ENCODE measurements around the gene EI24.
A peak's percentile ranks its signal among the peaks of the same experiment; 100 is the strongest.
"Not testable (repeated sequence)": the region's sequence is repeated elsewhere in the genome, so short reads cannot be mapped to it uniquely, and the experiment has no call there.

The EI24 gene

DNA sequence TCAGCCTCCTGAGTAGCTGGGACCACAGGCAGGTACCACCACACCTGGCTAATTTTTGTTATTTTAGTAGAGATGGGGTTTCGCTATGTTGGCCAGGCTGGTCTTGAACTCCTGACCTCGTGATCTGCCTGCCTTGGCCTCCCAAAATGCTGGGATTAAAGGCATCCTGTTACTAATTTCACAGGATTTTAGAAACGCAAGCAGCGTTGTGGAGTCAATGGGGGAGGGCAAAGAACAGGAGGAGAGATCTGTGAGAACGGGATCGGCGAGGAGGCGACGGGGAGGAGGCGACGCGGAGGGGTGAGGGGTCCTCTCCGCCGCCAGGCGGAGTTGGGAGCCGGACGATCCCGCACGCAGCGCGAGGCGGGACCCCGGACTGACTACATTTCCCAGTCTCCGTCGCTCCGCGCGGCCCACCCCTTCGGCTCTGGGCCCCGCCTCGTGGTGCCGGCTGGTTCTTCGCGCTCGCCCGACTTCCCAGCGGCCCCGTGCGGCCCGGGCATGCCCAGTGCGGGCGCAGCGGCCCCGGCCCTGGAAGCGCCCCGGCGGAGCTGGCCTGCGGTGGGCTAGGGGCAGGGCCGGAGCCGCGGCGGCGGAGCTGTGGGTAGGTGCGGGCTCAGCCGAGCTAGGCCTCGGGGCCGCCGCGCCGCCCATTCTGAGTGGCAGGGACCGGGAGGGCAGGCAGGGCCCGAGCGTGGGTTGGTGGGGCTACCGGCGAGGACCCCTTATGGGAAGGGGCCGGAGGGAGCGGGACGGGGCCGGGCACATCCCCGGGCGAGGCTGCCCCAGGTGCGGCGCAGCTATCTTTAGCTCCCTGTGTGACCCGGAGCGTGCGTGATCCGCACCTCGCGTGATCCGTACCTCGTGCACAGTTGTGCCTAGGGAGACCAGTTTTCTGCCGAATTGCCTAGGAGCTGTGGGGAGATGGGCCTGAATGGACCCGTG lies at the start of gene EI24:
Gene EI24 (plus strand): TSS at position 508 of the 945 bp plus-strand sequence. CDS start 3,051 bp downstream, outside the sequence.
- peak within 1 kb of the TSS; percentile 96 for H3K27ac Mint-ChIP-seq
- peaks cover 8% of the 10 kb centered on the region for H3K36me3 Mint-ChIP-seq
- no peaks in the 10 kb centered on the region for H3K9me3 Mint-ChIP-seq
- peaks cover 25% of the 10 kb centered on the region for H3K4me1 Mint-ChIP-seq
- peak within 1 kb of the TSS; percentile 95 for H3K4me3 Mint-ChIP-seq
- no peaks in the 10 kb centered on the region for H3K27me3 Mint-ChIP-seq

DNA sequence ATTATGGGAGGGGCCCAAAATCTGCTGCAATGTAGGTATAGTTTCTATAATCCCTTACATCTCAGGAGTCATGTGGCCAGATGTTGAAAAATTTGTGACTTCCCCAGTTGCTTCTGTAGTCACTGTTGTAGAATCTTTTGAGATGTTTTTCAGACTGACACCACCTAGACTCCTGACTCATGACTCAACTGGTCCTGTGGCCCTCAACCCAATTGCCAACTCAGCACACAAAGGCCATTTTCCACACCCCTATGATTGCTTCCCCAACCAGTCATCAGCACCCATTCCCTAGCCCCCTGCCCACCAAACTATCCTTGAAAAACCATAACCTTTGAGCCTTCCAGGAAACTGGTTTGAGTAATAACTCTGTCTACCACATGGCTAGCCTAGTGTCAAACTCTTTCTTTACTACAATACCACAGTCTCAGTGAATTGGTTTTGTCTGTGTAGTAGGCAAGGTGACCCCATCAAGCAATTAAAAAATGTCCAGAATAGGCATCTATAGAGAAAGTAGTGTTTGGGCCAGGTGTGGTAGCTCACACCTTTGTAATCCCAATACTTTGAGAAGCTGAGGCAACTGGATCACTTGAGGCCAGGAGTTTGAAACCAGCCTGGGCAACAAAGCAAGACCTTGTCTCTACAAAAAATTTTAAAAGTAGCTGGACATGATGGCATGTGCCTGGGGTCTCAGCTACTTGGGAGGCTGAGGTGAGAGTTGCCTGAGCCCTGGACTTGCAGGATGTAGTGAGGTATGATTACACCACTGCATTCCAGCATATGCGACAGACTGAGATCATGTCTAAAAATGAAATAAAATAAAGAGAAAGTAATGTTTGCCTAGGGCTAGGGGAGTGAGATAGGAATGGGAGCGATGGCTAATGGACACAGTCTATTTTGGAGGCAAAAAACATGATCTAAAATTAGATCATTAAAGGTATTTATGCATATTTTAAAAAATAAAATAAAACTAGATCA lies 49.1 kb upstream of the EI24 start:
- Mint-ChIP-seq H3K27me3 (no peaks in the 10 kb centered on the region), H3K4me3 (no peak overlapping the region), H3K9me3 (peaks cover under 1% of the 10 kb centered on the region), H3K27ac (no peak overlapping the region), H3K36me3 (peaks cover 1% of the 10 kb centered on the region), H3K4me1 (peaks cover 18% of the 10 kb centered on the region)

DNA sequence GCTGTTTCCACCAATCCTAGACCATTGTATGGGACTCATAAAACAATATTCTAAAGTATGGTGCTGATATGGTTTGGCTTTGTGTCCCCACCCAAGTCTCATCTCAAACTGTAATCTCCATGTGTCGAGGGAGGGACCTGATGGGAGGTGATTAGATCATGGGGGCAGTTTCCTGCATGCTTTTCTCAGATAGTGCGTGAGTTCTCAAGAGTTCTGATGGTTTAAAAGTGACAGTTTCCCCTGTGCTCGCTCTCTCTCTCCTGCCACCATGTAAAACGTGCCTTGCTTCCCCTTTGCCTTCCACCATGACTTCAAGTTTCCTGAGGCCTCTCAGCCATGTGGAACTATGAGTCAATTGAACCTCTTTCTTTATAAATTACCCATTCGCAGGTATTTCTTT lies 44.0 kb upstream of the EI24 start:
- H3K4me3 Mint-ChIP-seq, result no peak overlapping the region
- no peaks in the 10 kb centered on the region for H3K4me1 Mint-ChIP-seq
- H3K9me3 Mint-ChIP-seq, result peaks cover 5% of the 10 kb centered on the region
- H3K27ac Mint-ChIP-seq, result no peak overlapping the region
- peaks cover 2% of the 10 kb centered on the region for H3K36me3 Mint-ChIP-seq
- H3K27me3 Mint-ChIP-seq, result no peaks in the 10 kb centered on the region

DNA sequence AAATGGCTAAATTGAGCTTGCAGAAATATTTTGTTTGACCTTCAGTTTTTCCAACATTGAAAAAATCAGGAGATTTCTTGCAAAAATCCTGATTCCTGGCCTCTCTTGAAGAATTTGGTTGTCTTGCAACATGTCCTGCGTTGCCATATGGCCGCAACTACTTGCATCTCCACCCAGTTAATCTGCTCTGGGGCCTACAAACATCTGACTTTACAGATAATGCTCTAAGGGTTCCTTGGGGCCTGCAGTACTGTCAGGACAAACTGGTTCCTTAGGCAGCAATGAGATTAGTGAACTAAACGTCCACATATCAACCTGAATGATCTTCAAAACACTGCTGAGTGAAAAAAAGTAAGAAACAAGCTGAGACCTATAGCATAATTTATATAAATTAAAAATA lies 36.6 kb upstream of the EI24 start:
- no peaks in the 10 kb centered on the region for H3K4me1 Mint-ChIP-seq
- H3K27me3 Mint-ChIP-seq, result peaks cover 4% of the 10 kb centered on the region
- no peak overlapping the region for H3K4me3 Mint-ChIP-seq
- H3K27ac Mint-ChIP-seq, result no peak overlapping the region
- H3K9me3 Mint-ChIP-seq, result no peaks in the 10 kb centered on the region
- H3K36me3 Mint-ChIP-seq, result no peaks in the 10 kb centered on the region

DNA sequence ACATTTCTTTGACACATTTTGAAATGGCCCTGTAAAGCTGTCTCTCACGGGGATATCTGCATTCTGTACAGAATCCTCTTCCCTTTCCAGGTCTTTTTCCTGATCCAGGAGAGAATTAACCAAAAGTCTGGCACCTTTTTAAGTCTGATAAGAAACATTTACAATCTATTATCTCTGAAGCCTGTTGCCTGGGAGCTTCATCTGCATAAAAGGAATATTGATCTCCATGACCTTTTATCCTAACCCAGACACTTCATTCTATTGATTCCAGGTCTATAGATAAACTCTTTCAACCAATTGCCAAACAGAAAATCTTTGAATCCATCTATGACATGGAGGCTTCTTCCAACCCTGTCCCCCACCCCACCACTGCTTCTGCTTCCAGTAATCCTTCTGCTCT lies 33.7 kb upstream of the EI24 start:
- H3K27me3 Mint-ChIP-seq, result peaks cover 4% of the 10 kb centered on the region
- H3K27ac Mint-ChIP-seq, result no peak overlapping the region
- H3K4me3 Mint-ChIP-seq, result no peak overlapping the region
- no peaks in the 10 kb centered on the region for H3K36me3 Mint-ChIP-seq
- H3K4me1 Mint-ChIP-seq, result no peaks in the 10 kb centered on the region
- no peaks in the 10 kb centered on the region for H3K9me3 Mint-ChIP-seq

DNA sequence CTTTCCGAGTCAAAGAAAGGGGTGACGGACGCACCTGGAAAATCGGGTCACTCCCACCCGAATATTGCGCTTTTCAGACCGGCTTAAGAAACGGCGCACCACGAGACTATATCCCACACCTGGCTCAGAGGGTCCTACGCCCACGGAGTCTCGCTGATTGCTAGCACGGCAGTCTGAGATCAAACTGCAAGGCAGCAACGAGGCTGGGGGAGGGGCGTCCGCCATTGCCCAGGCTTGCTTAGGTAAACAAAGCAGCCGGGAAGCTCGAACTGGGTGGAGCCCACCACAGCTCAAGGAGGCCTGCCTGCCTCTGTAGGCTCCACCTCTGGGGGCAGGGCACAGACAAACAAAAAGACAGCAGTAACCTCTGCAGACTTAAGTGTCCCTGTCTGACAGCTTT lies 32.4 kb upstream of the EI24 start:
- not testable (repeated sequence) for H3K9me3 Mint-ChIP-seq, H3K27ac Mint-ChIP-seq, H3K36me3 Mint-ChIP-seq, H3K4me1 Mint-ChIP-seq, H3K27me3 Mint-ChIP-seq, H3K4me3 Mint-ChIP-seq

DNA sequence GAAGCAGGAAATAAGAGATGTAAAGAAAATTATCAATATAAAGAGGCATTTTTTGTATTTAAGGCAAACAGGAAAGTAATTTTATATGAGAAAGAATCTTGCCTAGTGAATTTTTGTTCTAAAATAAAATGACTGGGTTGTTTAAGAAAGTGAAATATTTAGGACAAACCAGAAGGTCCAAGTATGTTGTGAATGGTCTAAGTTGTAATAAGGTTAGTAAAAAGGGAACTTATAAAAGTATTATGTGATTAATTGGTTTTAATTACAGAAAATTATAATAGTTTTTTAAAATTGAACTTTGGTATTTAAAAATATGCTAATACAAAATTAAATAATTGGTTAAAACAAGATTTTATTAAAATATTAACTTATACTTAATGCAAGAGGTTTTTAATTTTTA lies 26.6 kb upstream of the EI24 start:
- Mint-ChIP-seq H3K4me3 (no peak overlapping the region), H3K4me1 (no peaks in the 10 kb centered on the region), H3K9me3 (no peaks in the 10 kb centered on the region), H3K27ac (no peak overlapping the region), H3K27me3 (peaks cover 1% of the 10 kb centered on the region), H3K36me3 (no peaks in the 10 kb centered on the region)

DNA sequence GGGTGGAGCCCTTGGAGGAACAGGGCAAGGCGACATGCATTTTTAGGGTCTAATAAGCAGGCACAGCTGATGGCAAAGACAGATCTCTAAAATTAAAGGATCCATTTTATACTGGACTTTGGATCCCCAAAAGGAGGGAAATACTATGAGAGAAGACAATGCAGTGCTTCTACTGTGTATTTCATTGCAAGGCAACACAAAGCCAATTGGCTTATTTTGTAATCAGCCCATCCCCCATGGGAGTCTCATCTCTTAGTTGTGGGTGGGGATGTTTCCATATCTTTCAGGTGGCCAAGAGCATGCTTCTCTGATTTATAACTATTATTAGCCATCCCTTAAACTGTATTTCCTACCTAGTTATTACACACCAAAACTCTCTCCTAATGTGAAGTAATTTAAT lies 18.5 kb upstream of the EI24 start:
- H3K9me3 Mint-ChIP-seq, result peaks cover 15% of the 10 kb centered on the region
- peaks cover 14% of the 10 kb centered on the region for H3K36me3 Mint-ChIP-seq
- no peak overlapping the region for H3K27ac Mint-ChIP-seq
- H3K27me3 Mint-ChIP-seq, result peaks cover 3% of the 10 kb centered on the region
- no peak overlapping the region for H3K4me3 Mint-ChIP-seq
- H3K4me1 Mint-ChIP-seq, result no peaks in the 10 kb centered on the region

DNA sequence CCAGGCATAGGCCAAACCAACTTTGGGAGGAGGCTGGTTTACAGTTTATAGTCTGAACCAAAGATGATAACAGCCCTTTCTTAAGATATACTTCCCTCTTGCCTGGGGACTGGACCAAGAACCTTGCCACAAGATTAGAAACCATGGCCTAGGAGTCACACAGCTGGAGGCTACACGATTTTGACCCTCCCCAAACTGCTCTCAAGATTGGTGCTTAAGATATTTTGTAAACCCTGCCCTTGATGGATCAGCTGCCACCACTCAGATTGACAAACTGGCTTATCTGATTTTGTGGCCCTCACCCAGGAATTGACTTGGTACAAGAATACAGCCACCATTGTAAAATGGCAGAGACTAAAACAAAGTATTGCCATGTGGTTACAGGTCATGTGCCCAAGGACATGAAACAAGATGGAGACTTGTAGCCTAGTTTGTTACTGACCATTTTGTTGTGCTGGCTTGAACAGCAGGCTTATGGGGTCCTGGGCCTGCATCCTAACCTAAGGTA lies 17.4 kb upstream of the EI24 start:
- H3K36me3 Mint-ChIP-seq, result peaks cover 15% of the 10 kb centered on the region
- H3K27me3 Mint-ChIP-seq, result peaks cover 3% of the 10 kb centered on the region
- no peak overlapping the region for H3K4me3 Mint-ChIP-seq
- no peak overlapping the region for H3K27ac Mint-ChIP-seq
- peaks cover 15% of the 10 kb centered on the region for H3K9me3 Mint-ChIP-seq
- H3K4me1 Mint-ChIP-seq, result no peaks in the 10 kb centered on the region

DNA sequence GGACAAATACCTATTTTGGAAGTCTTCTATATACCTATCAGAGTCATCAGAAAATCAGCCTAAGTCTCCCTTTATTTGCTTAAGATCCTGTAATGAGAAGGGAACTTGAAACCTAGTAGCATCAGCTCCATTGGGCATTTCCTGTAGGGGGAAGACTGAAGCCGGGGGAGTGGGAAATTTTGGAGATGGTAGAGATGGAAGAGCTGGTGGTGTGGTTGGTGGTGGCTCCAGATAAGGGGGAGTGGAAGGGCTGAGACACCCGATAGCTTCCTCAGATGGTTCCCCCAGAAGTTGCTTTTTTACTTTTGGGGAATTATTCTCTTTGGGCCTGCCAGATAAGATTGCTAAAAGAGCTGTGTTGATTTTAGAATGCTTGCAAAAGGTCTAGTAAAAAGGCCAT lies 16.4 kb upstream of the EI24 start:
- Mint-ChIP-seq H3K4me1 (no peaks in the 10 kb centered on the region), H3K27me3 (peaks cover 2% of the 10 kb centered on the region), H3K27ac (no peak overlapping the region), H3K9me3 (peaks cover 15% of the 10 kb centered on the region), H3K4me3 (no peak overlapping the region), H3K36me3 (peaks cover 15% of the 10 kb centered on the region)

DNA sequence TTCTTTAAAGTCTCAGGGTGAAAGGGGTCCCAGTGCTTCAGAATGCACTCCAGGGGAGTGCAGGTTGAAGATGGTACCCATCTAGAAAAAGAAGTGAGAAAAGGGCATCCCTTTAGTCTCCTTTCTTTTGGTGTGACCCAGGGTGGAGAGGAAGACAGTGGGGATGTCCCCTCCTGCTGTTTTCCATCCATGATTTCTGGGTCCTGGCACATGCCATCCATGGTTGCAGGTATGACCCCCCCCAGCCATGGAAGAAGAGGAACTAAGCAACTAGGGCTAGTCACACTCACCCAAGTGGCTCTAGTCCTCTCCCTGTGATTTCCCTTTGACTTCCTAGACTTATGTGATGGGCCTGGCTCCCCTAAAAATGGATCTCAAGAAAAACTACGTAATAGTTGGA lies 15.9 kb upstream of the EI24 start:
- Mint-ChIP-seq H3K27ac (no peak overlapping the region), H3K4me1 (no peaks in the 10 kb centered on the region), H3K27me3 (peaks cover 2% of the 10 kb centered on the region), H3K9me3 (peaks cover 15% of the 10 kb centered on the region), H3K36me3 (peaks cover 15% of the 10 kb centered on the region), H3K4me3 (no peak overlapping the region)

DNA sequence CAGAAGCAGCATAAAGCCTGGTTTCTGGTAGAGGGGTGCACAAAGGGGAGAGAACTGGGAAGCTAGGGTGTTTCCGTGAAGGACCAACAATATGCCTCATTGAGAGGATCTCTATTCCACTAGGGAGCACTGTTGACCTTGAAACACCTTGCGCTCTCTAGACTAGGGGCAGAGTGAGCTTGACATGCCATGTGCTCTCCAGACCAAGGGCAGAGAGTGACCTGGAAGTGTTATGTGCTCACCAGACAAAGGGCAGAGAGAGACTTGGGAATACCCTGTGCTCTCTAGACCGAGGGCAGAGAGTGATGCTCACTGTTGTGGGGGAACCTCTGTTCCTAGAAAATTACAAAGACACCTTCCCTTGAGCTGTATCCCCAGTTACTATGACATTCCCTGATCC lies 15.2 kb upstream of the EI24 start:
- Mint-ChIP-seq H3K9me3 (peaks cover 15% of the 10 kb centered on the region), H3K4me3 (no peak overlapping the region), H3K36me3 (peaks cover 15% of the 10 kb centered on the region)

DNA sequence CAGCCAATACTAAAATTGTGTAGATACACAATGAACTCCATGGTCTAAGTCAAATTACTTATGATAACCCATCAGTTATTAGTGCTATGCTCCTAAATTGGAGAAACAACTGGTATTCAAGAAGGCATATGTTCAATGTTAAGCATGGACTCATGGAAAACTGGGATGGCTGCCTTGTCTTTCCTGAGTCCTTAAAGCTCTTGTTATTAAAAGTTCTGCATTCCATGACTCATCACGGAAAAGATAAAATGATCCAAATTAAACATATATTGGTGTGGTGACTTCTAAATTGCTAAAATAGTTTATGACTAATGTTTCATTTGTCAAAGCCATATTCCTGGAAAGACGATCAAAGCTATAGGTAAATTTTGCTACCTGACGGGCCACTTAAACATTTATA lies 9.4 kb upstream of the EI24 start:
- Mint-ChIP-seq H3K4me1 (no peaks in the 10 kb centered on the region), H3K4me3 (no peak overlapping the region), H3K9me3 (peaks cover 4% of the 10 kb centered on the region), H3K27me3 (no peaks in the 10 kb centered on the region), H3K27ac (no peak overlapping the region), H3K36me3 (peaks cover 1% of the 10 kb centered on the region)

More for the DNA sequence above, 15.2 kb upstream of the EI24 start:
- H3K27ac Mint-ChIP-seq, result peak overlapping the region; percentile 59
- H3K4me1 Mint-ChIP-seq, result no peaks in the 10 kb centered on the region
- peaks cover 2% of the 10 kb centered on the region for H3K27me3 Mint-ChIP-seq

DNA sequence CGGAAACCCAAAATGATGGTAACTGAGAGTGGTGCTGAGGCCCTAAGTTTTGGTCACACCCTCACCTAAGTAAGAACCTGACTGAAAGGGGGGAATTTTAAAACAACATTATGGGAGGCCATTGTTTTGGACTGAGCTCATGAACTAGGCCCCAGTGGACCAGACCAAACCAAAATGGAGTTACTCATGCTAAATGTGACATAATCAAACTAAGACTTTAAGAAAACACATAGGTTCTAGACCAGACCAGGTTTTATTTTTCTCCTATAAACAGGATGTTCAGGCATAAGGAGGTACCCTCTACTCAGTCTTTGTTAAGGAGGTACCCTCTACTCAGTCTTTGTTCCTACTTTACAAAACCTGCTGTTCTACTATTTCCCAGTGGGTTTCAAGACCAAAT lies 7.4 kb upstream of the EI24 start:
- H3K4me3 Mint-ChIP-seq, result no peak overlapping the region
- no peaks in the 10 kb centered on the region for H3K9me3 Mint-ChIP-seq
- no peaks in the 10 kb centered on the region for H3K4me1 Mint-ChIP-seq
- no peaks in the 10 kb centered on the region for H3K36me3 Mint-ChIP-seq
- H3K27ac Mint-ChIP-seq, result no peak overlapping the region
- no peaks in the 10 kb centered on the region for H3K27me3 Mint-ChIP-seq

DNA sequence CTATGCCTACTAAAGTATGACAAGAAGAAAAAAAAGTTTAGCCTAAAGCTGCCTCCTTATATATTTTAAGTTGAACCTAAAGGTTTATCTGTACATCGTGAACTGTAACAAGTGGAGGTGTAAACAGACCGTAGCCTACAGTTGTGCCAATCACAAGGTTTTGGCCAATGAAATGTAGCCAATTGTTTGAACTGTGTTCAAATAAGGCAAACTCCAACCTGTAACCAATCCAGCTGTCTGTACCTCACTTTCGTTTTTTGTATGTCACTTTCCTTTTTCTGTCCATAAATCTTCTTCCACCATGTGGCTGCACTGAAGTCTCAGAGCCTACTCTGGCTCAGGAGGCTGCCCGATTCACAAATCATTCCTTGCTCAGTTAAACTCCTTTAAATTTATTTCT lies 6.8 kb upstream of the EI24 start:
- Mint-ChIP-seq H3K27ac (no peak overlapping the region), H3K27me3 (no peaks in the 10 kb centered on the region), H3K4me3 (no peak overlapping the region), H3K9me3 (no peaks in the 10 kb centered on the region), H3K4me1 (no peaks in the 10 kb centered on the region), H3K36me3 (no peaks in the 10 kb centered on the region)

DNA sequence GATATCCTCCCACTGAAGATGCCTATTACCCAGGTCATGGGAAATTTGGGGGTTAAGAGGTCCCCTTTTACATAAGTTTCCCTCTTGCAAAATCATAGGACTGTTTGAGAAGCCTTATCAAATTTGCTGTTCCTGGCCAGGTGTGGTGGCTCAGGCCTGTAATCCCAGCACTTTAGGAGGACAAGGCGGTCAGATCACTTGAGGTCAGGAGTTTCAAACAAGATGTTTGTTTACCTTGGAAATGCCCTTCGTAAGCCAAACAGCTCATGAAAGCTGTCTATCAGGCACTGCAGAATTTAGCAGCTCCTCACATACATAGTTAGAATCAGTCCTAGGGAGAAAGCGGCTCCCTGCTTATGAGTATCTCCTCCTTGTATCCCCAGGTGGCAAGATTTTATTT lies 4.9 kb upstream of the EI24 start:
- H3K4me3 Mint-ChIP-seq, result no peak overlapping the region
- no peaks in the 10 kb centered on the region for H3K4me1 Mint-ChIP-seq
- no peaks in the 10 kb centered on the region for H3K9me3 Mint-ChIP-seq
- H3K27ac Mint-ChIP-seq, result no peak overlapping the region
- no peaks in the 10 kb centered on the region for H3K27me3 Mint-ChIP-seq
- H3K36me3 Mint-ChIP-seq, result no peaks in the 10 kb centered on the region
